ENCODE data around the gene LILRA5. TPM values are rescaled to one million over a fixed set of nuclear protein-coding genes. Genes with fewer than 3 reads are reported as not detected.
"Not testable (repeated sequence)": the region's sequence is repeated elsewhere in the genome, so short reads cannot be mapped to it uniquely, and the experiment has no call there.

LILRA5 gene
- polyA plus RNA-seq = not detected in 2 replicates
- not detected in 2 replicates for polyA minus RNA-seq

DNA sequence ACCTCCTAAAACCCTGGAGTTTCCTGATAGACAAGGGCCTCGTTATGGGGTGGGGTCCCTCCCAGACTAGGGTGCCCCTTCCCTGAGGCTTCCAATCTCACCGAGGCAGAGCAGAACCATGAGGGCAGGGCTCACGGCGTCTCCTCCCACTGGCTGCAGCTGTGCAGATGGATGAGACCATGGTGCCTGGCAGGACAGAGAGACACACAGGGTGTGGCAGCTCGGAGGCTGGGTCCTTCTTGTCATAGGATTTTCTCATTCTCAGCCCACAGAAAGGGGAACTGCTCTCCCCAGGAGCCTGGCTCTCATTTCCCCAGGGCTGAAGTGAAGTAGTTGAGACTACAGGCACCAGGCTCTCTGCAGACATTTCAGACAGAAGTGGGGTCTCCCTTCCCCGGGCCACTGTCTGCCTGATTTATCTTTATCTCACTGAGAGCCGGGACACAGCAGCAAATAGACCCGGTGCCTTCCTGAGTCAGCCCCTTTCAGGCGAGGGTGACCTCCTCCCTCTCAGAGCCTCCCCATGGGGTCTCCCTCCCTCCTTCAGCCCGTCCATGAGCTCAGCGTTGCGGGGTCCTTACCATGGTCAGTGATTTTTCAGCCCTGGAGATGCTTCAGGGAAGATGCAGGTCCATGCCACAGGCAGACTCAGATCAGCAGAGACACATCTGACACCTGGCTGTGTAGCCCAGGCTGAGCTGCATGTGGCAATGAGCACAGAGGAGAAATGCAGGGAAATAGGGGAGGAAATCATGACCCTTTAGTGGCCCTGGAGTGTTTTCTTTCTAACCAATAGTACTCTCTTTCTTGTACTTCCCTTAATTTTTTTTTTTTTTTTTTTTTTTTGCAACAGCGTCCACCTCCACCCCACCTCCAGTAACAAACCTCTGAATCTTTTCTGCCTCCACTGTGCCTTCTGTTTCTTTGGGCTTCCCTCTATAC is at the start of gene LILRA5:
LILRA5 (minus strand) TSS at position 731 of the 942 bp plus-strand sequence; CDS start at position 584, 147 bp downstream.
- Histone ChIP-seq H3K79me2 (replicated peaks; ENCODE audit: insufficient read depth, low read length) (no peaks in the 10 kb centered on the region), H3K27me3 (ENCODE audit: insufficient read depth, low read depth, low read length) (no peaks in the 10 kb centered on the region), H3K9me2 (ENCODE audit: insufficient read depth, low read length) (no peaks in the 10 kb centered on the region), H3K9ac (ENCODE audit: low read length) (no peak within 1 kb of the TSS), H4K20me1 (ENCODE audit: insufficient read depth) (no peaks in the 10 kb centered on the region), H3K36me3 (ENCODE audit: insufficient read depth, low read length) (no peaks in the 10 kb centered on the region), H3K27ac (ENCODE audit: low read length) (no peak within 1 kb of the TSS), H3K4me2 (ENCODE audit: low read length) (no peak within 1 kb of the TSS), H3F3A (ENCODE audit: insufficient read depth, low read length, poor library complexity, severe bottlenecking) (no peaks in the 10 kb centered on the region), H3K4me3 (ENCODE audit: low read length) (no peak within 1 kb of the TSS), H3K9me3 (ENCODE audit: low read length) (no peaks in the 10 kb centered on the region), H2AFZ (ENCODE audit: low read depth, low read length) (no peak within 1 kb of the TSS)
- no peak for TF ChIP-seq TAF1 (IDR thresholded peaks at IDR 0.05; ENCODE audit: low read depth)
- TF ChIP-seq, protein P1, sequence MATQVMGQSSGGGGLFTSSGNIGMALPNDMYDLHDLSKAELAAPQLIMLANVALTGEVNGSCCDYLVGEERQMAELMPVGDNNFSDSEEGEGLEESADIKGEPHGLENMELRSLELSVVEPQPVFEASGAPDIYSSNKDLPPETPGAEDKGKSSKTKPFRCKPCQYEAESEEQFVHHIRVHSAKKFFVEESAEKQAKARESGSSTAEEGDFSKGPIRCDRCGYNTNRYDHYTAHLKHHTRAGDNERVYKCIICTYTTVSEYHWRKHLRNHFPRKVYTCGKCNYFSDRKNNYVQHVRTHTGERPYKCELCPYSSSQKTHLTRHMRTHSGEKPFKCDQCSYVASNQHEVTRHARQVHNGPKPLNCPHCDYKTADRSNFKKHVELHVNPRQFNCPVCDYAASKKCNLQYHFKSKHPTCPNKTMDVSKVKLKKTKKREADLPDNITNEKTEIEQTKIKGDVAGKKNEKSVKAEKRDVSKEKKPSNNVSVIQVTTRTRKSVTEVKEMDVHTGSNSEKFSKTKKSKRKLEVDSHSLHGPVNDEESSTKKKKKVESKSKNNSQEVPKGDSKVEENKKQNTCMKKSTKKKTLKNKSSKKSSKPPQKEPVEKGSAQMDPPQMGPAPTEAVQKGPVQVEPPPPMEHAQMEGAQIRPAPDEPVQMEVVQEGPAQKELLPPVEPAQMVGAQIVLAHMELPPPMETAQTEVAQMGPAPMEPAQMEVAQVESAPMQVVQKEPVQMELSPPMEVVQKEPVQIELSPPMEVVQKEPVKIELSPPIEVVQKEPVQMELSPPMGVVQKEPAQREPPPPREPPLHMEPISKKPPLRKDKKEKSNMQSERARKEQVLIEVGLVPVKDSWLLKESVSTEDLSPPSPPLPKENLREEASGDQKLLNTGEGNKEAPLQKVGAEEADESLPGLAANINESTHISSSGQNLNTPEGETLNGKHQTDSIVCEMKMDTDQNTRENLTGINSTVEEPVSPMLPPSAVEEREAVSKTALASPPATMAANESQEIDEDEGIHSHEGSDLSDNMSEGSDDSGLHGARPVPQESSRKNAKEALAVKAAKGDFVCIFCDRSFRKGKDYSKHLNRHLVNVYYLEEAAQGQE (IDR thresholded peaks at IDR 0.05; ENCODE audit: borderline replicate concordance) = no peak
- TF ChIP-seq SMC3 (conservative IDR thresholded peaks at IDR 0.05; ENCODE audit: poor library complexity) = no peak
- TF ChIP-seq, protein P2, sequence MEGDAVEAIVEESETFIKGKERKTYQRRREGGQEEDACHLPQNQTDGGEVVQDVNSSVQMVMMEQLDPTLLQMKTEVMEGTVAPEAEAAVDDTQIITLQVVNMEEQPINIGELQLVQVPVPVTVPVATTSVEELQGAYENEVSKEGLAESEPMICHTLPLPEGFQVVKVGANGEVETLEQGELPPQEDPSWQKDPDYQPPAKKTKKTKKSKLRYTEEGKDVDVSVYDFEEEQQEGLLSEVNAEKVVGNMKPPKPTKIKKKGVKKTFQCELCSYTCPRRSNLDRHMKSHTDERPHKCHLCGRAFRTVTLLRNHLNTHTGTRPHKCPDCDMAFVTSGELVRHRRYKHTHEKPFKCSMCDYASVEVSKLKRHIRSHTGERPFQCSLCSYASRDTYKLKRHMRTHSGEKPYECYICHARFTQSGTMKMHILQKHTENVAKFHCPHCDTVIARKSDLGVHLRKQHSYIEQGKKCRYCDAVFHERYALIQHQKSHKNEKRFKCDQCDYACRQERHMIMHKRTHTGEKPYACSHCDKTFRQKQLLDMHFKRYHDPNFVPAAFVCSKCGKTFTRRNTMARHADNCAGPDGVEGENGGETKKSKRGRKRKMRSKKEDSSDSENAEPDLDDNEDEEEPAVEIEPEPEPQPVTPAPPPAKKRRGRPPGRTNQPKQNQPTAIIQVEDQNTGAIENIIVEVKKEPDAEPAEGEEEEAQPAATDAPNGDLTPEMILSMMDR (IDR thresholded peaks at IDR 0.05; ENCODE audit: poor library complexity, severe bottlenecking) = no peak
- TF ChIP-seq MXI1 (conservative IDR thresholded peaks at IDR 0.05; ENCODE audit: poor library complexity, severe bottlenecking) = no peak
- TF ChIP-seq RAD21 (conservative IDR thresholded peaks at IDR 0.05) = no peak
- TF ChIP-seq POLR2AphosphoS5 (IDR thresholded peaks at IDR 0.05) = no peak
- TF ChIP-seq EP300 (conservative IDR thresholded peaks at IDR 0.05; ENCODE audit: poor library complexity, severe bottlenecking) = no peak
- TF ChIP-seq EZH2 (IDR thresholded peaks at IDR 0.05; ENCODE audit: borderline replicate concordance, insufficient read depth, low read length, poor library complexity, severe bottlenecking) = no peak

DNA sequence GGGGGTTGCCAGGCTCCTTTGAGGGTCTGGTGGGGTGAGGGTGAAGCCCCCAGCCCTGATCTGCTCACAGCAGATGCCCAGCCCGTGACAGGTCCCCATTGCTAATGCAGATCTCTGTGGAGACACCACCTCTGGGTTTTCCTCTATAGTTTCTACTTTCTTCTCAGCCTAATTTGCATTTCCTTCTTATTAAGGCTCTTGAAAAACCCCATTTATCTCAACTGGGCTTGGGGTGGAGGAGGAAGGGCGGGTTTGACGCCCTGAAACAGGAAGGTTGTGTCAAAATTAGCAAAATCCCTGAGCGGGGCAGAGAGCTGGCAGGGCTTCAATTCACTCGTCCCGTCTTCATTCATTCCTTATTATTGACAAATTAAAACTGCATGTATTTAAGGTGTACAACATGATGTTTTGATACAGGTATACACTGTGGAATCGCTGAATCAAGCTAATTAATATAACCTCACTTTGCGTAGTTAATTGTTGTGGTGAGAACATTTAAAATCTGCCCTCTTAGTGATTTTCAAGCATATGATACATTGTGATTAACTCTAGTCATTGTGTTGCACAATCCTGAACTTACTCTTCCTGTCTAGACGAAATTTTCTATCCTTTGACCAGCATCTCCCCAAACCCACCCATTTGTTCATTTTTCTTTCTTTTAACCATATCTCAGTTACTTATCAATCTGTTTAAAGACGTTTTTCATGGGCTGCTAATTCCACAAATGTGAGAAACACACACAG is 48.9 kb upstream of the LILRA5 start:
- not testable (repeated sequence) for H3K9me3 ChIP-seq (ENCODE audit: low read length); H3K79me2 ChIP-seq (replicated peaks; ENCODE audit: insufficient read depth, low read length)

DNA sequence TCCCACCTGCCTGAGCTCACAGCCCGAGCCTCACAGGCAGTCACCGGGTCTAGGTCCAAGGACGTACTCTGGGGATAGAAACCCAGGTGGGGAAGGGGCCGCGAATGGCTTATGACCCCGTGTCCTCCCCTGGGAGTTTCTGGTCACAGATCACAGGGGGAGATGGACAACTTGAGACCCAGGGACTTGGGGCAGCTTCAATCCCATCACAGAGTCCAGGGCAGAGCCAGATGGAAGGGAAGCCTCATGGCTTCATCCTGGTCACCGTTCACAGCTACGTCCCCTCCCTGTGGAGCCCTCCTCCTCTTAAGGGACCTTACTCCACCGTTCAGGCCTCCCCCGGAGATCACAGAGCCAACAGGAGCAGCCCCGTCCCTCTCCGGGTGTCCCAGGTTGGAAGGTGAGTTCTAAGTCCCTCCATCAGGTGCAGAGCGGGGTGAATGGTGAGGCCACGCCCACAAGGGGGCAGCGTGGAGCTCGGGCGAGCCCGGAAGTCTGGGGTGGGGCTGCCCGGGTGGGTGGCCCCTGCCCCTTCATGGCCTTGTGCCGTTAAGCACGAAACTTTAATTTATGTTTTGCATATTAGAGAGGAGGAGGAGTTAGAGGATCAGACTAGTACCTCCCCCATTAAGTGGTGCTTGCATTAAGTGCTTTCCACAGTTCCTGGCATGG is 46.3 kb upstream of the LILRA5 start:
- H3K4me3 ChIP-seq (ENCODE audit: low read length); H3K9ac ChIP-seq (ENCODE audit: low read length); H2AFZ ChIP-seq (ENCODE audit: low read depth, low read length); H3K27me3 ChIP-seq (ENCODE audit: insufficient read depth, low read depth, low read length); H3F3A ChIP-seq (ENCODE audit: insufficient read depth, low read length, poor library complexity, severe bottlenecking); H3K27ac ChIP-seq (ENCODE audit: low read length); H3K36me3 ChIP-seq (ENCODE audit: insufficient read depth, low read length); H4K20me1 ChIP-seq (ENCODE audit: insufficient read depth); H3K9me2 ChIP-seq (ENCODE audit: insufficient read depth, low read length); H3K79me2 ChIP-seq (replicated peaks; ENCODE audit: insufficient read depth, low read length); H3K4me2 ChIP-seq (ENCODE audit: low read length); H3K9me3 ChIP-seq (ENCODE audit: low read length): not testable (repeated sequence)

More for the DNA sequence above, 48.9 kb upstream of the LILRA5 start:
- not testable (repeated sequence) for H4K20me1 ChIP-seq (ENCODE audit: insufficient read depth); H3K4me3 ChIP-seq (ENCODE audit: low read length); H3K27me3 ChIP-seq (ENCODE audit: insufficient read depth, low read depth, low read length); H3K27ac ChIP-seq (ENCODE audit: low read length); H3K36me3 ChIP-seq (ENCODE audit: insufficient read depth, low read length); H2AFZ ChIP-seq (ENCODE audit: low read depth, low read length); H3F3A ChIP-seq (ENCODE audit: insufficient read depth, low read length, poor library complexity, severe bottlenecking); H3K9me2 ChIP-seq (ENCODE audit: insufficient read depth, low read length); H3K4me2 ChIP-seq (ENCODE audit: low read length); H3K9ac ChIP-seq (ENCODE audit: low read length)
